22Rv1 (cell line): ENCODE measurements around the gene MFAP4.

Source experiments
- CTCF ChIP-seq: fragments of 450-650 bp; IDR thresholded peaks from 2 replicates; pipeline ENCODE4 v1.5.1; 2017; ENCODE audit warnings: mild to moderate bottlenecking
- ZFX ChIP-seq: fragments of 450-650 bp; IDR thresholded peaks from 2 replicates; pipeline ENCODE4 v1.6.1; 2017; ENCODE audit warnings: antibody characterized with exemption, borderline replicate concordance

GRCh38 chr17:19426631-19427030, 39.6 kb upstream of the MFAP4 start:
- TF ChIP-seq CTCF (no peak), ZFX (no peak)
